Hematopoietic multipotent progenitor cell (in vitro differentiated cells): ENCODE measurements around the gene SLC4A1AP. TPM values are rescaled to one million over a fixed set of nuclear protein-coding genes. Genes with fewer than 3 reads are reported as not detected.
"Not testable (repeated sequence)": the region's sequence is repeated elsewhere in the genome, so short reads cannot be mapped to it uniquely, and the experiment has no call there.

ENCODE experiments used
- DNase-seq, 3 donors: peaks; one replicate each; pipeline ENCODE4 v3.0.0-alpha.2; 2011 to 2015; ENCODE audit warnings: low read depth in 2 of 3, low spot score in 2 of 3
- total RNA-seq: library from RNA; depleted of rRNA; stranded (reverse); fragments of >200 nt; gene quantifications from one replicate; pipeline ENCODE4 v1.2.3, GENCODE V29; 2012

Gene SLC4A1AP
- total RNA-seq, 1 donor = 15.9 TPM

DNA sequence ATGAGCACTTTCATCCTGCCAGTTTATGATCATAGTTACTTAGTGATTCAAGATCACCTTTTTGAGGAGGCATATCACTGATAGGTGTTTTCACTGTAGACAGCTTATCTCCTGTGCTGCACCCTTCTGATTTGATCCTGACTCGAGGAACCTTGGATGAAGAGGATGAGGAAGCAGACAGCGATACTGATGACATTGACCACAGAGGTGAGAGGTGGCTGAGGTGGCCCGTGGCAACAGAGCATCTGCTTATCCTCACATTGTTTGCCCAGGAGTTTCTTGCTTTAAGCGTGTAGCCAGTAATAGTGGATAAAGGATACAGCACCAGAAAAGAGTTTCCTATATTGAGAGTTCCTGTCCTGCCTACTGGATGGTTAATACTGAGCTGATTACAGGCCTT lies 16.0 kb upstream of the SLC4A1AP start:
- no peak for DNase-seq

- DNase-seq = no peak
Measured at GRCh38 chr2:27651056-27651455, 12.6 kb upstream of the SLC4A1AP start.

DNA sequence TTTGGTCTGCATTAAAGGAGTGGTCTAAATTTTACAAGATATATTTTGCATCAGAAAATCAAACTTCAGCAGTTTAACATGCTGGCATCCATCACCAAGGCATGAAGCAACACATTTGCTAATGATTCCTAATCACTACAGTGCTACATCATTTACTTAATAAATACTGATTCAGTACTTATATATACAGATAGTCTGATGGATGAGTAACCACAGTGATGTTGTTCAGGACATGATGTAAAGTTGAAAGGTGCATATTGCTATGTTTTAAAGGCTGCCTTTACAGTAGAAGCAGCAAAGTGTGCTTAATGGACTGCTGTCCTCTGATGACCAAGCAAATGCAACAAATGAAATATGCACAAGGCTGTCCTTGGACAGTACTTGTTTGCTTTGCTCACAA lies 11.3 kb upstream of the SLC4A1AP start:
- DNase-seq = no peak

DNA sequence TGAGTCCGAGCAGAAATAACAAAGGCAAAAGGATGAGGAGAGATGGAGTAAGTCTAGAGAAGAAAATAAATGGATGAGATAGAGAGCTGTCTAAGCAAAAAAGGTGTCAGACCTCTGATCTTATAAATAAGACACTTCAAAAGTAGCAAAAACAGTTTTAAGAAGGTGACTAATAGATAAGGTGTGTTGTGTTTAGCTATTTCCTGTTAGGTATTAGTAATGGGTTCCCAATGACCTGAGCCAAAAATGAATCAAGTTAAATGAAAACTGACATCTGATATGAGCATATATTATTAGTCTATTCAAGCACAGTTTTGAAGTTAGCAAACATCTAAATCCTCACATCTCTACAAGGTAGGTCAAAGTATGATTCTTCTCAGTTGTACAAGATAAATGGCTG lies 10.9 kb upstream of the SLC4A1AP start:
- no peak for DNase-seq

- no peak for DNase-seq
Measured at GRCh38 chr2:27653397-27653796, 10.3 kb upstream of the SLC4A1AP start.

GRCh38 chr2:27655155-27655951 lies 8.3 kb upstream of the SLC4A1AP start:
- DNase-seq = no peak

- DNase-seq = no peak
Measured at GRCh38 chr2:27661371-27661770, 2.3 kb upstream of the SLC4A1AP start.

GRCh38 chr2:27664154-27664574 lies 475 bp downstream of the SLC4A1AP start:
- peak in 1 of 3 donors; percentile 9 for DNase-seq

DNA sequence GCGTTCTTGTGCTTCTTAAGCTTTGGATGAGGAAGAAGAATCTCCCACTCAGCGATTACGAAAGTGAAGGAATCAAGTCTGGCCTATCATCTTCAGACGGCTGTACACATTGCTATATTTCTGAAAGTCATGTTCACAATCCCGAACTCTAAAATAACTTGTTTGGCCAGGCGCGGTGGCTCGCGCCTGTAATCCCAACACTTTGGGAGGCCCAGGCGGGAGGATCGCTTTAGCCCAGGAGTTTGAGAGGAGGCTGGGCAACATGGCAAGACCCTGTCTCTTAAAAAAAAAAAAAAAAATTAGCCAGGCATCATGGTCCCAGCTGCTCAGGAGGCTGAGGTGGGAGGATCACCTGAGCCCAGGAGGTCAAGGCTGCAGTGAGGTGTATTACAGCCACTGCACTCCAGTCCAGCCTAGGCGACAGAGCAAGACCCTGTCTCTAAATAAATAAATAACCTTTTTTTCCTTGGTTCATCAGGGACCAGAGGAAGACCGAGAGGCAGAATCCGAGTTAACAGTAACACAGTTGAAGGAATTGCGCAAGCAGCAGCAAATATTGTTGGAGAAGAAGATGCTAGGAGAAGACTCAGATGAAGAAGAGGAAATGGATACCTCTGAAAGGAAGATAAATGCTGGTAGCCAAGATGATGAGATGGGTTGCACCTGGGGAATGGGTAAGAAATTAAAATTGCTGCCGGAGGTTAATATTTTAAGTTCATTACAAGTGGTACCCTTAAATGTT lies 1.1 kb downstream of the SLC4A1AP start:
- DNase-seq = no peak

- no peak for DNase-seq
Measured at GRCh38 chr2:27667446-27667845, 3.8 kb downstream of the SLC4A1AP start.

GRCh38 chr2:27671235-27671634 lies 7.5 kb downstream of the SLC4A1AP start:
- DNase-seq = no peak

- no peak for DNase-seq
Measured at GRCh38 chr2:27672723-27673486, 9.2 kb downstream of the SLC4A1AP start.

DNA sequence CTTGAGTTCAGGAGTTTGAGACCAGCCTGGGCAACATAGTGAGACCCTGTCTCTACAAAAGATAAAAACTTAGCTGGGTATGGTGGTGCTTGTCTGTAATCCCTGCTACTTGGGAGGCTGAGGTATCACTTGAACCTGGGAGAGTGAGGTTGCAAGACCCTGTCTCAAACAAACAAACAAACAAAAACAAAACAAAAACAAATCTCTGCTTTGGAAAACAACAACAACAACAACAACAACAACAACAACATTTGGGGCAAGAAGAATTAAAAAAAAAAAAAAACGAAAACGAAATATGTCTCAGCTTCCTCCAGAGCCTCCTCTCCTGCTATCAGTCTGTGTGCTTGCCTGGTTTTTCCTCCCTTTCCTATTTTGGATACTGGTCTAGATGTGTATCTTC lies 16.9 kb downstream of the SLC4A1AP start:
- DNase-seq = no peak

DNA sequence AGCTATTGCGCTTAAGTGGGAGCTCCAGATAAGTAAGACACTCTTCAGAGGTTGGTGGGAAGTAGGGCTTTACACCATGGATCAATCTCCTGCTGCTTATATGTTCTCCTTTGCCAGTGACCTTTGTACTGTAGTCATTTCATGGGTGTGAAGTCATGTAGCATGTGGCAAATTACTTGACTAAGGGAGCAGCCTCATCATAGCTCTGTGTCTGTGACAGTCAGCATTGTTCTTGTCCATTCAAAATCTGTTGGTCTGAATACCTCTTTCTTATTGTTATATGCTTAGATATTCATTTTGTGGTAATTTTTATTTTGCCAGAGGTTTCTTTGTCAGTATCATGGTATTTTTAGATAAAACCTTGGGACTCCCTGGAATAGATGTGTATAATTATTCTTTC lies 18.2 kb downstream of the SLC4A1AP start:
- DNase-seq = no peak

DNA sequence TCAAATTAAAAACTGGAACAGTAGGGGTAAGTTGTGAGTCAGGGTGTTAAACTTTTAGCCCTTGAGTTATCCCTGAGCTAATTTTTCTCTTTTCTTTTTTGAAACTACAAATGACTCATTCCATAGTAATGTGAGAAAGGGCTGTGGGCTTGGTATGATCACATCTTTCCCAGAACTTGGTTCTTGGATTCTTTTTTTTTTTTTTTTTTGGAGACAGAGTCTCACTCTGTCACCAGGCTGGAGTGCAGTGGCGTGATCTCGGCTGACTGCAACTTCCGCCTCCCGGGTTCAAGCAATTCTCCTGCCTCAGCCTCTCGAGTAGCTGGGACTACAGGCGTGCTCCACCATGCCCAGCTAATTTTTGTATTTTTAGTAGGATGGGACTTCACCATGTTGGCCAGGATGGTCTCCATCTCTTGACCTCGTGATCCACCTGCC lies 18.7 kb downstream of the SLC4A1AP start:
- not testable (repeated sequence) for DNase-seq

DNA sequence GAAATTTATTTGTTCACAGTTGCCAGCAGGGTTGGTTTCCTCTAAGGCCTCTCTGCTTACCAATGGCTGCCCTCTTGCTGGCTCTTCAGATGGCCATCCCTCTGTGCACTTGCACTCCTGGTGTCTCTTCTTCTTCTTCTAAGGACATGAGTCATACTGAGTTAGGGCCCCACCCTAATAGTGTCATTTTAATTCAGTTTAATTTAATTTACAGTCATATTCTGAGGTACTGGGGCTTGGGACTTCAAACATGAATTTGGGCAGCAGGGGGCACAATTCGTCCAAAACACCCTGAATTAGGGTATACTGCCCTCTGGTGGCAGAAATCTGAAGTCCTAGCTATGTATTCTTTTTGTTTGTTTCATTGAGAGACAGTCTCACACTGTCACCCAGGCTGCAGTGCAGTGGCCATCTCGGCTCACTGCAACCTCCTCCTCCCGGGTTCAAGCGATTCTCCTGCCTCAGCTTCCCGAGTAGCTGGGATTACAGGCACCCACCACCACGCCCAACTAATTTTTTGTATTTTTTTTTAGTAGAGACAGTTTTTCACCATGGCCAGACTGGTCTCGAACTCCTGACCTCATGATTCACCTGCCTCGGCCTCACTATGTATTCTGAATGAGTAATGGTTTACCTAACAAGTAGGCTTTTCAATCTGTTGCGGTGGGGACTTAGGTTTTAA lies 19.8 kb downstream of the SLC4A1AP start:
- peak; percentile 85 to 98 (median 93) for DNase-seq

GRCh38 chr2:27685006-27685405 lies 21.3 kb downstream of the SLC4A1AP start:
- not testable (repeated sequence) for DNase-seq

- DNase-seq = no peak
Measured at GRCh38 chr2:27685577-27685976, 21.9 kb downstream of the SLC4A1AP start.

DNA sequence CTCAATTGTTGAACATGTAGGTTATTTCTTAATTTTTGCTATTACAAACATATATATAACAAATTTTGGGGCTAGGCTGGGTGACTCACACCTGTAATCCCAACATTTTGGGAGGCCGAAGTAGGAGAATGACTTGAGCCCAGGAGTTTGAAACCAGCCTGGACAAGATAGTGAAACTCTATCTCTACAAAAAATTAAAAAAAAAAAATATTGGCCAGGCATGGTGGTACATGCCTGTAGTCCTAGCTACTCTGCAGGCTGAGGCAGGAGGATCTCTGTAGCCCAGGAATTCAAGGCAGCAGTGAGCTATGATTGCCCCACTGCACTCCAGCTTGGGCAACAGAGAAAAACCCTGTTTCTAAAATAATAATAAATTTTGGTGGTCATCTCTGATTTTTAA lies 23.5 kb downstream of the SLC4A1AP start:
- DNase-seq = no peak

GRCh38 chr2:27689424-27689823 lies 25.7 kb downstream of the SLC4A1AP start:
- DNase-seq = no peak

DNA sequence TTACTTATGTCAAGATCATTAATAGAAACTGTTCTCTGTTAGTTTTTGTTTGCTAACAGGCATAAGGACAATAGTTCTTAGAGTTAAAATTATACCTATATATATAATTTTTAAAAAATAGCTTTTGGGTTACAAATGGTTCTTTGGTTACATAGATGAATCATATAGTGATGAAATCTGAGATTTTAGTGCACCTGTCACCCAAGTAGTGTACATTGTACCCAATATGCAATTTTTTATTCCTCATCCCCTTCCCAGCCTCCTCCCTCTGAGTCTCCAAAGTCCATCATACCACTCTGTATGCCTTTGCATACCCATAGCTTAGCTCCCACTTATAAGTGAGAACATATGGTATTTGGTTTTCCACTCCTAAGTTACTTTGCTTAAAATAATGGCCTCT lies 26.4 kb downstream of the SLC4A1AP start:
- DNase-seq = no peak
